Measurements from ENCODE around the gene BCS1L. TPM values are rescaled to one million over a fixed set of nuclear protein-coding genes. Genes with fewer than 3 reads are reported as not detected.

BCS1L gene
- polyA plus RNA-seq, 1 of the 3 experiments (the other 2 are of a cell fraction) = 47.5 TPM

DNA sequence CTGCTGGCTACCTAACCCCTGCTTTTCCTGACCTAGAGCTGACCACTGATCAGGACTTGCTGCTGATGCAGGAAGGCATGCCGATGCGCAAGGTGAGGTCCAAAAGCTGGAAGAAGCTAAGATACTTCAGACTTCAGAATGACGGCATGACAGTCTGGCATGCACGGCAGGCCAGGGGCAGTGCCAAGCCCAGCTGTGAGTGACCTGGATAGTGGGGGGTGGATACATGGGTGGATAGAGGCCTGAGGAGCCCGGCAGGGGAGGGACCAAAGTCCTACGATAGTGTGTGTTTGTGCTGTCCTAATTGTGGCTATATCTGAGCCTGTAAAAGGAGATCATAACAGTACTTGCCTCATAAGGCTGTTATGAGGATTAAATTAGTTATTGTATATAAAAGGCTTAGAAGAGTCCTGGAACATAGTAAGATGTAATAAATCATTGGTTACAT, 43.6 kb upstream of the BCS1L start (continued):
- TF ChIP-seq, protein P1, sequence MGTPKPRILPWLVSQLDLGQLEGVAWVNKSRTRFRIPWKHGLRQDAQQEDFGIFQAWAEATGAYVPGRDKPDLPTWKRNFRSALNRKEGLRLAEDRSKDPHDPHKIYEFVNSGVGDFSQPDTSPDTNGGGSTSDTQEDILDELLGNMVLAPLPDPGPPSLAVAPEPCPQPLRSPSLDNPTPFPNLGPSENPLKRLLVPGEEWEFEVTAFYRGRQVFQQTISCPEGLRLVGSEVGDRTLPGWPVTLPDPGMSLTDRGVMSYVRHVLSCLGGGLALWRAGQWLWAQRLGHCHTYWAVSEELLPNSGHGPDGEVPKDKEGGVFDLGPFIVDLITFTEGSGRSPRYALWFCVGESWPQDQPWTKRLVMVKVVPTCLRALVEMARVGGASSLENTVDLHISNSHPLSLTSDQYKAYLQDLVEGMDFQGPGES (IDR thresholded peaks at IDR 0.05; ENCODE audit: low read depth, low read length) = no peak
- TF ChIP-seq RFX5 (IDR thresholded peaks at IDR 0.05; ENCODE audit: low read length) = no peak
- TF ChIP-seq ELF1 (IDR thresholded peaks at IDR 0.05) = no peak
- TF ChIP-seq GABPA (IDR thresholded peaks at IDR 0.05; ENCODE audit: low read depth) = no peak
- no peak for TF ChIP-seq RAD21 (IDR thresholded peaks at IDR 0.05; ENCODE audit: low read length)
- no peak for TF ChIP-seq NRF1 (IDR thresholded peaks at IDR 0.05; ENCODE audit: low read depth, low read length)
- TF ChIP-seq GATA2 (CRISPR knock-in tag; IDR thresholded peaks at IDR 0.05) = no peak
- no peak for TF ChIP-seq YY1 (IDR thresholded peaks at IDR 0.05; ENCODE audit: low read depth)
- TF ChIP-seq EZH2phosphoT487 (IDR thresholded peaks at IDR 0.05; ENCODE audit: borderline replicate concordance, low read depth) = no peak
- TF ChIP-seq, protein P2, sequence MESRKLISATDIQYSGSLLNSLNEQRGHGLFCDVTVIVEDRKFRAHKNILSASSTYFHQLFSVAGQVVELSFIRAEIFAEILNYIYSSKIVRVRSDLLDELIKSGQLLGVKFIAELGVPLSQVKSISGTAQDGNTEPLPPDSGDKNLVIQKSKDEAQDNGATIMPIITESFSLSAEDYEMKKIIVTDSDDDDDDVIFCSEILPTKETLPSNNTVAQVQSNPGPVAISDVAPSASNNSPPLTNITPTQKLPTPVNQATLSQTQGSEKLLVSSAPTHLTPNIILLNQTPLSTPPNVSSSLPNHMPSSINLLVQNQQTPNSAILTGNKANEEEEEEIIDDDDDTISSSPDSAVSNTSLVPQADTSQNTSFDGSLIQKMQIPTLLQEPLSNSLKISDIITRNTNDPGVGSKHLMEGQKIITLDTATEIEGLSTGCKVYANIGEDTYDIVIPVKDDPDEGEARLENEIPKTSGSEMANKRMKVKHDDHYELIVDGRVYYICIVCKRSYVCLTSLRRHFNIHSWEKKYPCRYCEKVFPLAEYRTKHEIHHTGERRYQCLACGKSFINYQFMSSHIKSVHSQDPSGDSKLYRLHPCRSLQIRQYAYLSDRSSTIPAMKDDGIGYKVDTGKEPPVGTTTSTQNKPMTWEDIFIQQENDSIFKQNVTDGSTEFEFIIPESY (IDR thresholded peaks at IDR 0.05; ENCODE audit: borderline replicate concordance, low read depth) = no peak

DNA sequence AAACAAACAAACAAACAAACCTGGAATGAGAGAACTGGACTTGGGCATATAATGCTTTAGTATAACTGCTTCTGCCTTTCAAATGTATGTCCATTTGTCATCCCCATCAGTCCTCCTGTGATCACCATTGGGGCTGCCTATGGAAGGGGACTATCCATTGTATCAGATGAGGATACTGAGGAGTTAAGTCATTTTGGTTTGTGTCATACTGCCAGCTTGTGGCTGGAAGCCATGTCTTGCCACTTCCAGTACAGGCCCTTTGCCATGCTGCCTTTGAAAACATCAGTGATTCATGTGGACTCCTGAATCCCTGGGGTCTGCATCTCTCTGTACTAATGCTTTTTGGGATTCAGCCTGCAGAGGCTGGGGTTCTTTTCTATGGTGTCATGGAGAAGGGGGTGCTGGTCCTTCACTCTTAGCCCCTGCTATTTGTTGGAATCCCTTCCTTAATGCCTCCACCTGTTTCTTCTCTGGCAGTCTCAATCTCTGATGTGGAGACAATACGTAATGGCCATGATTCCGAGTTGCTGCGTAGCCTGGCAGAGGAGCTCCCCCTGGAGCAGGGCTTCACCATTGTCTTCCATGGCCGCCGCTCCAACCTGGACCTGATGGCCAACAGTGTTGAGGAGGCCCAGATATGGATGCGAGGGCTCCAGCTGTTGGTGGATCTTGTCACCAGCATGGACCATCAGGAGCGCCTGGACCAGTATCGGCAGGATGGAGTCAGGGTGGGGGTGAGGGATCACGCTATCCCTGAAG, 41.2 kb upstream of the BCS1L start:
- no peaks in the 10 kb centered on the region for H3K27me3 ChIP-seq (ENCODE audit: insufficient read depth)
- peaks cover 0 to 1% of the 10 kb centered on the region in 2 experiments for H3K36me3 ChIP-seq (replicated peaks in 1 of 2; ENCODE audit: control insufficient read depth in 1 of 2, insufficient read depth in 2 of 2, low read length in 1 of 2)
- no peak overlapping the region for H3K4me2 ChIP-seq
- H3K9me2 ChIP-seq = no peaks in the 10 kb centered on the region
- no peak overlapping the region for H2AFZ ChIP-seq (ENCODE audit: low read depth)
- H3K4me3 ChIP-seq (ENCODE audit: low read depth in 2 of 2, low read length in 1 of 2) = no peak overlapping the region
- peak; percentile 50 for DNase-seq
- ChIA-PET POLR2A (interaction anchor here (1.1 kb wide), 1 partner anchor 11 kb away, joined by 3 read pairs; the partner anchor contains the start of gene PLCD4), CTCF (interaction anchor here (0.5 to 2.4 kb wide), 10 partner anchors 10 to 79 kb away, joined by 3 to 12 read pairs (median 4); partner anchors contain the start of gene PLCD4)
- H3K4me1 ChIP-seq (ENCODE audit: control insufficient read depth in 1 of 2, insufficient read depth in 2 of 2, low read depth in 1 of 2, low read length in 1 of 2) = no peaks in the 10 kb centered on the region
- H3K79me2 ChIP-seq (ENCODE audit: insufficient read depth) = no peaks in the 10 kb centered on the region
- 91% methylated on average over 9 of the region's 9 CpGs for WGBS (ENCODE audit: low lambda C conversion rate)
- H3K27ac ChIP-seq (ENCODE audit: low read depth in 2 of 2, low read length in 1 of 2) = no peak overlapping the region
- H3F3A ChIP-seq (replicated peaks; ENCODE audit: insufficient read depth) = no peaks in the 10 kb centered on the region
- H3K9ac ChIP-seq = no peak overlapping the region
- H4K20me1 ChIP-seq (ENCODE audit: insufficient read depth) = no peaks in the 10 kb centered on the region
- H3K9me3 ChIP-seq = no peaks in the 10 kb centered on the region
- TF ChIP-seq TAF1 (IDR thresholded peaks at IDR 0.05; ENCODE audit: borderline replicate concordance, low read depth, low read length) = no peak
- no peak for TF ChIP-seq ELF1 (IDR thresholded peaks at IDR 0.05)
- TF ChIP-seq, protein P3, sequence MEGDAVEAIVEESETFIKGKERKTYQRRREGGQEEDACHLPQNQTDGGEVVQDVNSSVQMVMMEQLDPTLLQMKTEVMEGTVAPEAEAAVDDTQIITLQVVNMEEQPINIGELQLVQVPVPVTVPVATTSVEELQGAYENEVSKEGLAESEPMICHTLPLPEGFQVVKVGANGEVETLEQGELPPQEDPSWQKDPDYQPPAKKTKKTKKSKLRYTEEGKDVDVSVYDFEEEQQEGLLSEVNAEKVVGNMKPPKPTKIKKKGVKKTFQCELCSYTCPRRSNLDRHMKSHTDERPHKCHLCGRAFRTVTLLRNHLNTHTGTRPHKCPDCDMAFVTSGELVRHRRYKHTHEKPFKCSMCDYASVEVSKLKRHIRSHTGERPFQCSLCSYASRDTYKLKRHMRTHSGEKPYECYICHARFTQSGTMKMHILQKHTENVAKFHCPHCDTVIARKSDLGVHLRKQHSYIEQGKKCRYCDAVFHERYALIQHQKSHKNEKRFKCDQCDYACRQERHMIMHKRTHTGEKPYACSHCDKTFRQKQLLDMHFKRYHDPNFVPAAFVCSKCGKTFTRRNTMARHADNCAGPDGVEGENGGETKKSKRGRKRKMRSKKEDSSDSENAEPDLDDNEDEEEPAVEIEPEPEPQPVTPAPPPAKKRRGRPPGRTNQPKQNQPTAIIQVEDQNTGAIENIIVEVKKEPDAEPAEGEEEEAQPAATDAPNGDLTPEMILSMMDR (IDR thresholded peaks at IDR 0.05) = peak; percentile 36
- no peak for TF ChIP-seq RCOR1 (IDR thresholded peaks at IDR 0.05; ENCODE audit: low read length)
- TF ChIP-seq FOXJ3 (CRISPR knock-in tag; IDR thresholded peaks at IDR 0.05) = no peak
- TF ChIP-seq, protein P4, sequence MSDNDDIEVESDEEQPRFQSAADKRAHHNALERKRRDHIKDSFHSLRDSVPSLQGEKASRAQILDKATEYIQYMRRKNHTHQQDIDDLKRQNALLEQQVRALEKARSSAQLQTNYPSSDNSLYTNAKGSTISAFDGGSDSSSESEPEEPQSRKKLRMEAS (IDR thresholded peaks at IDR 0.05; ENCODE audit: low read depth) = no peak
- TF ChIP-seq SMC3 (IDR thresholded peaks at IDR 0.05; ENCODE audit: low read depth, low read length) = peak; percentile 44; the same call in 1 of the 2 replicates
- no peak for TF ChIP-seq GABPA (IDR thresholded peaks at IDR 0.05; ENCODE audit: low read depth)
- no peak for TF ChIP-seq POLR2AphosphoS5 (IDR thresholded peaks at IDR 0.05; ENCODE audit: low read depth, low read length)
- TF ChIP-seq, protein P2 (IDR thresholded peaks at IDR 0.05; ENCODE audit: borderline replicate concordance, low read depth) = no peak
- TF ChIP-seq CHD2 (IDR thresholded peaks at IDR 0.05; ENCODE audit: low read length, partially characterized antibody) = no peak
- TF ChIP-seq, protein P5, sequence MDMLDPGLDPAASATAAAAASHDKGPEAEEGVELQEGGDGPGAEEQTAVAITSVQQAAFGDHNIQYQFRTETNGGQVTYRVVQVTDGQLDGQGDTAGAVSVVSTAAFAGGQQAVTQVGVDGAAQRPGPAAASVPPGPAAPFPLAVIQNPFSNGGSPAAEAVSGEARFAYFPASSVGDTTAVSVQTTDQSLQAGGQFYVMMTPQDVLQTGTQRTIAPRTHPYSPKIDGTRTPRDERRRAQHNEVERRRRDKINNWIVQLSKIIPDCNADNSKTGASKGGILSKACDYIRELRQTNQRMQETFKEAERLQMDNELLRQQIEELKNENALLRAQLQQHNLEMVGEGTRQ (IDR thresholded peaks at IDR 0.05; ENCODE audit: borderline replicate concordance, low read depth, low read length) = no peak
- TF ChIP-seq TCF12 (IDR thresholded peaks at IDR 0.05) = no peak
- no peak for TF ChIP-seq MEF2A (IDR thresholded peaks at IDR 0.05; ENCODE audit: borderline replicate concordance, low read depth)
